Endodermal cell (in vitro differentiated cells): ENCODE measurements around the gene RPL7A. TPM values are rescaled to one million over a fixed set of nuclear protein-coding genes. Genes with fewer than 3 reads are reported as not detected.
"Not testable (repeated sequence)": the region's sequence is repeated elsewhere in the genome, so short reads cannot be mapped to it uniquely, and the experiment has no call there.

ENCODE experiments used
- DNase-seq: peaks from one replicate; pipeline ENCODE4 v3.0.0-alpha.2; 2017
- H3K27ac ChIP-seq: 2 replicates; pipeline ENCODE4 v1.5.1; 2013; ENCODE audit warnings: mild to moderate bottlenecking, low read depth, low read length, moderate library complexity
- H3K27me3 ChIP-seq: 2 replicates; pipeline ENCODE4 v1.6.1; 2013; ENCODE audit warnings: mild to moderate bottlenecking, low read length, moderate library complexity; ENCODE audit not compliant: insufficient read depth, control insufficient read depth, poor library complexity, severe bottlenecking
- H3K36me3 ChIP-seq: 2 replicates; pipeline ENCODE4 v1.7.0; 2013; ENCODE audit warnings: mild to moderate bottlenecking, low read length, moderate library complexity; ENCODE audit not compliant: control insufficient read depth, insufficient read depth
- H3K4me1 ChIP-seq: one replicate; pipeline ENCODE4 v1.7.0; 2013; ENCODE audit warnings: low read length; ENCODE audit not compliant: control insufficient read depth, insufficient read depth
- H3K4me3 ChIP-seq: 2 replicates; pipeline ENCODE4 v1.5.1; 2013; ENCODE audit warnings: mild to moderate bottlenecking, low read length, moderate library complexity
- H3K9ac ChIP-seq: 2 replicates; pipeline ENCODE4 v1.6.1; 2013; ENCODE audit warnings: mild to moderate bottlenecking, low read length, moderate library complexity; ENCODE audit not compliant: poor library complexity, severe bottlenecking; ENCODE audit errors: extremely low read depth
- H3K9me3 ChIP-seq: 2 replicates; pipeline ENCODE4 v1.6.1; 2013; ENCODE audit warnings: mild to moderate bottlenecking, low read length, moderate library complexity; ENCODE audit not compliant: control insufficient read depth
- H3K27ac Mint-ChIP-seq: 2 replicates; pipeline ENCODE4 v1.8.0; 2020; ENCODE audit warnings: mixed read lengths
- H3K27me3 Mint-ChIP-seq: 2 replicates; pipeline ENCODE4 v1.8.0; 2021; ENCODE audit warnings: mild to moderate bottlenecking, mixed read lengths; ENCODE audit not compliant: insufficient read depth
- H3K36me3 Mint-ChIP-seq: 2 replicates; pipeline ENCODE4 v1.8.0; 2020; ENCODE audit warnings: low read depth, mixed read lengths
- H3K4me1 Mint-ChIP-seq: 2 replicates; pipeline ENCODE4 v1.8.0; 2020; ENCODE audit warnings: mixed read lengths
- H3K4me3 Mint-ChIP-seq: 2 replicates; pipeline ENCODE4 v1.8.0; 2020; ENCODE audit warnings: mild to moderate bottlenecking, moderate library complexity, mixed read lengths
- H3K9me3 Mint-ChIP-seq: 2 replicates; pipeline ENCODE4 v1.8.0; 2020; ENCODE audit warnings: mild to moderate bottlenecking, mixed read lengths
- CTCF ChIP-seq: fragments of 200-600 bp; sonication (generic); conservative IDR thresholded peaks from 2 replicates; pipeline ENCODE4 v1.5.0; 2021; ENCODE audit warnings: antibody characterized with exemption, mild to moderate bottlenecking
- WGBS, 2 experiments: methylation state at CpG; one replicate each; pipeline versions ENCODE4 v1.1.5 to v1.1.7; 2013; ENCODE audit warnings: missing lambda C conversion rate in 2 of 2, mixed read lengths in 1 of 2; ENCODE audit not compliant: insufficient coverage in 1 of 2, insufficient read length in 1 of 2; 5-methylcytosine and 5-hydroxymethylcytosine counted together
- total RNA-seq, 2 donors: library from RNA; stranded (reverse); fragmentation: NEBNext Ultra II Directional in 1 of 2; extraction: Animal tissue kit (Norgen Biotek cat#: 25700) in 1 of 2; gene quantifications; 2 replicates in 1 of 2; 3 replicates in 1 of 2; pipeline ENCODE4 v1.2.1, GENCODE V29; 2021

The RPL7A gene
- total RNA-seq, 2 donors from 2014 or later: 2,418 to 2,634 TPM

DNA sequence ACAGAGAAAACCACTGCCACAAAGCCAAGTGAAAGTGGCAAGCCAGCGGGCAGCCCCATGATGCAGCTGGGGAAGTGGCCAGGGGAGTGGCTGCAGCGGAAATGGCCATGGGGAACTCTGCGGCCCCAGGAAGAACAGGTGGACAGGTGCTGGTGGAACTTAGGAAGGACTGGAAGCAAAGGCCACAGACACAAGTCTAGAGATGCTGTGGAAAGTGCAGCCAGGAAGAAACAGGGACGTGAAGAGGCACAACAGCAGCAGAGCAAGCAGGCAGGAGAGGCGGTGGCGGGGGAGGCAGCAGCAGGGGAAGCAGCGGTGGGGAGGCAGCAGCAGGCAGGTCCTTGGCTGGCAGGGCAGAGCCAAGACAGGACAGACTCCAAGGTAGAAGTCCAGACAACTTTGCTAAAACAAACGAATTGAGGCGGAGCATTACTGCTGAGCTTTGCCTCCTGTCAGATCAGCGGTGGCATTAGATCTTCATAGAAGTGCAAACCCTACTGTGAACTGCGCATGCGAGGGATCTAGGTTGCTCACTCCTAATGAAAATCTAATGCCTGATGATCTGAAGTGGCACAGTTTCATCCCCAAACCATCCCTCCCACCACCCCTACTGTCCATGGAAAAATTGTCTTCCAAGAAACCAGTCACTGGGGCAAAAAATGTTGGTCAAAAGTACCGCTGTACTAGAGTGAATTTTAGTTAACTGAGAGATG is 23.9 kb upstream of the RPL7A start:
- H3K9me3 ChIP-seq: peaks cover 6% of the 10 kb centered on the region
- TF ChIP-seq CTCF: no peak
- peaks cover 46% of the 10 kb centered on the region for H3K9me3 Mint-ChIP-seq
- 84% methylated on average over 13 of the region's 13 CpGs for WGBS, 2 experiments
- H3K4me1 ChIP-seq: no peaks in the 10 kb centered on the region
- H3K4me1 Mint-ChIP-seq: no peaks in the 10 kb centered on the region
- no peak overlapping the region for H3K4me3 ChIP-seq
- no peak for DNase-seq
- no peak overlapping the region for H3K9ac ChIP-seq
- no peak overlapping the region for H3K27ac ChIP-seq
- H3K27ac Mint-ChIP-seq: no peak overlapping the region
- H3K4me3 Mint-ChIP-seq: no peak overlapping the region
- peaks cover 2% of the 10 kb centered on the region for H3K36me3 Mint-ChIP-seq
- H3K36me3 ChIP-seq: no peaks in the 10 kb centered on the region
- peaks cover 21% of the 10 kb centered on the region for H3K27me3 Mint-ChIP-seq
- H3K27me3 ChIP-seq: no peaks in the 10 kb centered on the region

- DNase-seq, H3K4me3 Mint-ChIP-seq, H3K4me3 ChIP-seq, H3K27me3 ChIP-seq, H3K27ac Mint-ChIP-seq, H3K4me1 ChIP-seq, H3K27ac ChIP-seq, H3K9me3 ChIP-seq, H3K9ac ChIP-seq, H3K4me1 Mint-ChIP-seq: not testable (repeated sequence)
- Mint-ChIP-seq H3K36me3 (peaks cover 23% of the 10 kb centered on the region), H3K27me3 (peaks cover 21% of the 10 kb centered on the region), H3K9me3 (peaks cover 47% of the 10 kb centered on the region)
- peaks cover 16% of the 10 kb centered on the region for H3K36me3 ChIP-seq
- WGBS, 2 experiments: 60 to 91% methylated on average over 1 to 6 of the region's 6 CpGs
These were observed 21.0 kb upstream of the RPL7A start for GRCh38 chr9:133327021-133327420.

- H3K4me1 ChIP-seq: no peaks in the 10 kb centered on the region
- Mint-ChIP-seq H3K36me3 (peaks cover 32% of the 10 kb centered on the region), H3K4me3 (no peak overlapping the region), H3K4me1 (no peaks in the 10 kb centered on the region), H3K27me3 (peaks cover 21% of the 10 kb centered on the region), H3K9me3 (peaks cover 47% of the 10 kb centered on the region), H3K27ac (no peak overlapping the region)
- H3K27me3 ChIP-seq: no peaks in the 10 kb centered on the region
- H3K9ac ChIP-seq: no peak overlapping the region
- WGBS, 2 experiments: 92 to 99% methylated on average over 8 to 10 of the region's 10 CpGs
- peaks cover 25% of the 10 kb centered on the region for H3K36me3 ChIP-seq
- no peak for DNase-seq
- H3K9me3 ChIP-seq: peaks cover 6% of the 10 kb centered on the region
- H3K4me3 ChIP-seq: no peak overlapping the region
- H3K27ac ChIP-seq: no peak overlapping the region
- no peak for TF ChIP-seq CTCF
These were observed 20.1 kb upstream of the RPL7A start for GRCh38 chr9:133327834-133328484.
